HG03159 (cell line): ENCODE data around the gene KDM1A.

Source experiments
- ATAC-seq: cut with Tn5 transposase; IDR thresholded peaks from one replicate; pipeline ENCODE4 v1.9.1; 2021; ENCODE audit warnings: mild to moderate bottlenecking, moderate library complexity; ENCODE audit not compliant: unreplicated experiment

KDM1A gene

GRCh38 chr1:23066075-23066474 lies 46.8 kb downstream of the KDM1A start:
- no peak for ATAC-seq

DNA sequence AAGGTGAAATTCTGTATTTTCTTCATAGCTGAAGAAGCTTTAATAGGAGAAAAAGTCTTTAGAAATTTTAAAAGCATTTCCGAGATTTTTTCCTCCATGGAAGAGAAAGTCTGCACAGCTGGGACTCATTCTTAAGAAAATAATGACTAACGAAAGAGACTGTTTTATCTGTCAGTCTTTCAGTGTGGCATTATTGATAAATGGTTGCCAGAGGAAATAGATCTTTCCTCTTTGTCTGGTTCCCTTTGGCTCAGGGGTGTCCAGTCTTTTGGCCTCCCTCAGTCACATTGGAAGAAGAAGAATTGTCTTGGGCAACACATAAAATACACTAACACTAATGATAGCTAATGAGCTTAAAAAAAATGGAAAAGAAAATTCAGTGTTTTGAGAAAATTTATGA lies 49.9 kb downstream of the KDM1A start:
- ATAC-seq: no peak

GRCh38 chr1:23069675-23070074 lies 50.4 kb downstream of the KDM1A start:
- ATAC-seq: no peak

- ATAC-seq: no peak
Observed at GRCh38 chr1:23074012-23074411, 54.7 kb downstream of the KDM1A start.

DNA sequence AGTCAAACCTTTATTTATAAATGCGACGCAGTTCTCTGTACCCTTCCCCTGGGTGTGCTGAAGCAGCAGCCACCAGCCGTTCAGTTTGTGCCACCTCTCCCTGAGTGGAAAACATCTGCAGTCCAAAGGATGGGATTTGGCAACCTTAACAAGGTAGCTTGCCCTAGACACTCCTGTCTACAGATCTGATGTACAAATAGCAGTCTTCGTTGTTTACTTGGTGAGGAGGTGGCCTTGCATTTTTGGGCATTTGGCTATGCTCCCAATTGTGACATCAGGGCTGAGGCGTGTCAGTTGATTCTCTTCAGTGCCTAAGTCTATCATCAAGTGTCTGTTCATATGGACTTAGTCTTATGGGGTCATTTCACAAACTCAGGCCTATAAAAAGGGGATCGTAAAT lies 59.8 kb downstream of the KDM1A start:
- no peak for ATAC-seq

DNA sequence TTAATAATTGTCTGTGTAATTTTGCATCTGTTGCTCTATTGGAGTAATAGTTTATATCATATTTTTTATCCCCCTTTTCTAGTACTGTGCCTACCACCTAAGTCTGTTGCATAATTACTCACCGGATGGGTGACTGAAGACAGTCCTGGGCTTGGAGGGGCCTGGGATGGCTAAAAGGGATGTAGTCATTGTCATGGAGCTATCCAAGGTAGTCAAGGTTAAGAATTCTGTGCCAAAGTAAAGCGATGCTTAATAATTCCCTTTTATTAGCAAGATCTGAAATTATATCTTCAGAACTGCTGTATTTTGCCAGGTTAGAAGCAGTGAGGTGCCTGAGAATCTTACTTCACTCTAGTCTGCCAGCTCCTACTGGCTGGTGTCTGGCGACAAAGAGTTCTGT lies 61.6 kb downstream of the KDM1A start:
- no peak for ATAC-seq

GRCh38 chr1:23081376-23081775 lies 62.1 kb downstream of the KDM1A start:
- ATAC-seq: no peak

- ATAC-seq: no peak
Observed at GRCh38 chr1:23083714-23084480, 64.6 kb downstream of the KDM1A start.

- ATAC-seq: no peak
Observed at GRCh38 chr1:23084880-23085279, 65.6 kb downstream of the KDM1A start.

GRCh38 chr1:23085696-23086095 lies 66.4 kb downstream of the KDM1A start:
- no peak for ATAC-seq

GRCh38 chr1:23088027-23088426 lies 68.8 kb downstream of the KDM1A start:
- ATAC-seq: no peak

DNA sequence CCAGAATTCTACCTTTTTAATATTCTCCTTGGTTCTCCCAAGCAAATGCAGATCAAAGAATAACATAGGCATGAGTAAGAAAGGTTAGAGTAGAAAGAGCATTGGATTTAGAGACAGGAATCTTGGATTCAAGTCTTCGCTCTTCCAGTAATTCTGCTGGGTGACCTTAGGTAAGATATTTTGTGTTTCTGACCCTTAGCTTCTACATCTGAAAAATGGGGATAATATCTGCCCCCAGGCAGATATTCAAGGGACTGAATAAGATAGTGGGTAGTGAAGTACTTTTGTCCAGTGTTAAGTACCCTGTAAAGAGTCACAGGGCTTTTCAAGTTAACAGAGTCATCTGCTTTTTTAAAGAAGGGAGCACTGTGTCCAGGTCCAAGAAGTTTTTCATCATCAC lies 70.8 kb downstream of the KDM1A start:
- no peak for ATAC-seq

GRCh38 chr1:23091545-23091944 lies 72.3 kb downstream of the KDM1A start:
- ATAC-seq: no peak

DNA sequence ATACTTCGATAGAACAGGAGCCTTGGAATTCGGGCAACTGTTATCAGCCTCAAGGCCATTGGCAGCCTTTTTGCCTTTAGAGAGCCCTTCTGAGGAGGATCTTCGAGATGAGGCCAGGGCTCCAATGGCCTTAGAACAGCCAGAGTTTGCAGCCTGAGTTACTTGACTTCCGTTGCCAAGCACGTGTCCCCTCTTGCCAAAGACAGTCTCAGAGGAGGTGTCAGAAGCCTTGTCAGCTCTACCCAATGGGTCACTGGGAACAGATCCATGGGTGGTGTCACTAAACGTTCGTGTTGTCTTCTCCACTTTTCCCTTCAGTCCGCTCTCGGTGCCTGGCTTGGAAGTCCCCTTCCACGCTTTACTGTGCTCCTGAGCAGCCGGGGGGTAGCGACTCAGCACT lies 73.2 kb downstream of the KDM1A start:
- ATAC-seq: no peak

DNA sequence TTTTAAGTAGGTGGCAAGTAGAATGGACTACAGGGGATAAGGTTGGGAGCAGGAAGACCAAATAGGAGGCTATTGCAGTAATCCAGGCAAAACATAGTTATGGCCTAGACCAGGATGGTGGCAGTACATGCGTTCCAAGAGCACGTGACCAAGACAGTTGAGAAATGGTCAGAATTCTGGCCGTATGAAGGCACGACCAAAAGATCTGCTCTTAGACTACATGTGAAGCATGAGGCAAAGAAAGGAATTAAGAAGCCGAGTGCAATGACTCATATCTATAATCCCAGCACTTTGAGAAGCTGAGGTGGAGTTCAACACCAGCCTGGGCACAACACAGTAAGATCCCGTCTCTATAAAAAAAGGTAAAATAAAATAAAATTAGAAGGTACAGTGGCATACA lies 78.0 kb downstream of the KDM1A start:
- no peak for ATAC-seq

DNA sequence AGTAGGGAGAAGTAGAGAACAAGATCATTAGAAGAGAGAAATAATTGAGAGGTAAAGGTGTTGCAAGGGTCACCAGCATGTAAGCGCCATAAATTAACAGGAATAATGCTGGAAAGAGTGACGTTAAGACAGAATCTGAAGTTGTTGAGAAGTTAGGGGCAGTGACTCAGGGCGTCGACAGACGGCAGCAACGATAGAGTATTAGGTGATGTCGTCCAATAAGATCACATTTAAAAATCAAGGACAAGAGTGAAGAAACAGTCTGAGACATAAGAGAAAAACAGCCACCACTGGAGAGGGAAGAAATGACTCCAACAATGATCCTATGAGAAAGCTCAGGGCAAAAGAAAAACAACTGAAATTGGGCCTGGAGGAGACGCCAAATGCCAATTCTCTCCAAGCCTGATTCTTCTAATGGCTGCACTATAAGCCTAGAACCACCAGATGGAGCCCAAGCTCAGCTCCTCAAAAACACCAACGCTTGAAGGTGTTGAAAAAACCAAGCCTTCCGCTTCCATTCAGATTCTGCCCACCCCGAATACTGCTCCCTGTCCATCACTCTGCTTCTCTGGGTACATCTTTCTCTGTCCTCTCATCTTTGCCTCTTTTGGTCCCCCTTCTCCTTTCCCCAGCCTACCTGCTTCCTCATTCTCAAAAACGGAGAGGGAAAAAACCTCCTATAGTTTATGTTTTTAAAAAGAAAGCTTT lies 79.3 kb downstream of the KDM1A start:
- ATAC-seq: no peak

- ATAC-seq: no peak
Observed at GRCh38 chr1:23099171-23099536, 79.9 kb downstream of the KDM1A start.

- ATAC-seq: no peak
Observed at GRCh38 chr1:23100074-23100748, 80.9 kb downstream of the KDM1A start.

DNA sequence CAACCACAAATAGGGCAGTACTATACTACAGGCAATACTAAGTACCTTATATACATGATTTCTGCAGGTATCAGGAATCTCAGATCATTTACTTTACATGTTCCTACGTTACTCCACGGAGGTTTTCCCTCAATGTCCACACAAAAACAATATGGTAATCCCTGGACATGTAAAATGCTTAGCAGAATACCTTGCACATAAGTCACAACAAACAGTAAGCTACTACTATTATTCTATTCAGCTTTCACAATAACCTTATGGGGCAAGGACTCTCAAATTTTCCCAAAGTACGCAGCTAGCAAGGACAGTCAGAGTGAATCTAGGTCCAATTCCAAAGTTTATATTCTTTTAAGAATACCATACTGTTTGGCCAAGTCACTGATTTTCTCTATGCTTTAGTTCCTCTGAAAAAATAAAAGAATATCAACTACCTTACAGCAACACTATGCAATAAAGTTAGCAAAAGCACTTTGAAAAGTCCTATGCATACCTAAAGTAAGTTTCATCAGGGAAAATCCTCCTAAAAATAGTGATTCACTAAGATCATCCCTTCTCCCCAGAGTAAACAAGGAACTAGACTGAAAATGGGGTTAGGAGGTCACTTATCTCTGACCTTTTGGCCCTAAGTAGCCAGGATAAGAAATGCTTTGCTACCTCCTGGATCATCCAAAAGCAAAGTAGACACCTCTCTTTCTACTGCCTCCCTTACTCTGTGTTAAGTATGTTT lies 82.0 kb downstream of the KDM1A start:
- ATAC-seq: no peak

DNA sequence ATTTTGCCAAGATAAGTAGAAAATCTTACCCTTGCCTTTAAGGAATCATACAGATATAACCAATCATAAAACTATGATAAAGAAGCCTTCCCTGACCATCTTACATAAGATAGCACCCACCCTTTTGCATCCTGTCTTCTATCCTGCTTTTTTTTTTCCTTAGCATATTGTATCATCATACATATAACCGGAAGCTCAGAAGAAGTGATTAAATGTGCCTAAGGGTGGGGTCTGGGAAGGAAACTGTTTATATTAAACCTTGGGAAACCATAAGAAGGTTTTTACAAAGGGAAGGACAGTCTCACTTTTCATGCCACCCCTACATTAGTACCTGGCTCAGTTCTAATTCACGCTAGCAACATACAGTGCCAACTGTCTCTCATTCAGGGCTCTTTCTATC lies 82.6 kb downstream of the KDM1A start:
- ATAC-seq: no peak

- ATAC-seq: no peak
Observed at GRCh38 chr1:23102289-23102688, 83.0 kb downstream of the KDM1A start.
